Limb (tissue), 2 donors: ENCODE results near the gene TEX261.
A peak's percentile ranks its signal among the peaks of the same experiment; 100 is the strongest.
"Not testable (repeated sequence)": the region's sequence is repeated elsewhere in the genome, so short reads cannot be mapped to it uniquely, and the experiment has no call there.

Experiments
- DNase-seq, 2 donors: peaks; one replicate each; pipeline ENCODE4 v3.0.0-alpha.2; 2016; ENCODE audit errors: extremely low spot score in 2 of 2

The TEX261 gene

GRCh38 chr2:71000780-71001591 lies 6.3 kb upstream of the TEX261 start:
- DNase-seq, result peak; percentile 46 to 74

GRCh38 chr2:70999931-71000330 lies 5.3 kb upstream of the TEX261 start:
- DNase-seq, result not testable (repeated sequence)

GRCh38 chr2:70999362-70999761 lies 4.7 kb upstream of the TEX261 start:
- no peak for DNase-seq

DNA sequence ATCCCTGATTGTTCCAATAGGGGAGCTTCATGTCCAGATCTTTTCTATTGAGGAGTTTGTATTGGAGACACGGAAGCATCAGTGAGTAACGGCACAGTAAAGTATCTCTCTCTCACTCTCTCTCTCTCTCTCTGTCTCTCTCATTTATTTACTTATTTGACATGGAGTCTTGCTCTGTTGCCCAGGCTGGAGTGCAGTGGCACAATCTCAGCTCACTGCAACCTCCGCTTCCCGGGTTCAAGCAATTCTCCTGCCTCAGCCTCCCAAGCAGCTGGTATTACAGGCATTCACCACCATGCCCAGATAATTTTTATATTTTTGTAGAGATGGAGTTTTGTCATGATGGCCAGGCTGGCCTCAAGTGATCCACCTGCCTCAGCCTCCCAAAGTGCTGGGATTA lies 4.2 kb upstream of the TEX261 start:
- not testable (repeated sequence) for DNase-seq

DNA sequence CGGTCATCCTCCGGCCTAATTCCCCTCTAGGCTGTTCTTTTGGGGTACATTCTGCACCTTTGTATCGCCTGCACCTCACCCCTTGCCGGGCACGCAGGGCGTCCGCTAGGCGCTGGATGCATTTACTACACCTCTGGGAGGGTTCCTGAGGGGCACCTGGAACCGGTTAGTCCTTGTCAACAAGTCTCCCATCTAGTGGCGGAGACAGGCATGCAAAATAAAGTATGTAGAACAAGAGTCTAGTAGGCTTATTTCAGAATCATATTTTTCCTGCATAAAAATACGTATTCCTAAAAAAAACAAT lies 705 bp upstream of the TEX261 start:
- peak in 1 of 2 donors; percentile 24 for DNase-seq

GRCh38 chr2:70994009-70994698 lies 519 bp downstream of the TEX261 start:
- no peak for DNase-seq

- DNase-seq, result no peak
These were observed 1.5 kb downstream of the TEX261 start for GRCh38 chr2:70992945-70993853.

- DNase-seq, result no peak
These were observed 2.9 kb downstream of the TEX261 start for GRCh38 chr2:70991742-70992141.

DNA sequence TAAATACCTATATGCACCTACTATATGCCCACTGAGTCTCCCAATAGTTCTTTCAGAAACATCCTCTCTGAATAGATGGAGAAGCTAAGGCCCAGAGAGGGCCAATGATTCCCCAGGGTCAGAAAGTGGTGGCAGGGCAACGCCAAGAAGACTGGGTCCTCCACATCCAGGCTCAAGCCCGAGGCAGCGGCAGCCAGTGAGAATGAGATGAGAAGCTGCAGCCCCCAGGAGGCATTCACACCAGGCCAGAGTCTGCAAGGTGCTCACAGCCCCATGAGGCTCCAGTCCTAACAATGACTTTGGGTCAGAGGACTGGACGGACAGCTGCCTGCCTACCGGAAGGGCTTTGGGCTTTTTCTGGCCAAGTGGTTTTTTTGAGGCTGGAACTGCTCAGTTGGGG lies 3.5 kb downstream of the TEX261 start:
- DNase-seq, result no peak

GRCh38 chr2:70990216-70990615 lies 4.5 kb downstream of the TEX261 start:
- no peak for DNase-seq

DNA sequence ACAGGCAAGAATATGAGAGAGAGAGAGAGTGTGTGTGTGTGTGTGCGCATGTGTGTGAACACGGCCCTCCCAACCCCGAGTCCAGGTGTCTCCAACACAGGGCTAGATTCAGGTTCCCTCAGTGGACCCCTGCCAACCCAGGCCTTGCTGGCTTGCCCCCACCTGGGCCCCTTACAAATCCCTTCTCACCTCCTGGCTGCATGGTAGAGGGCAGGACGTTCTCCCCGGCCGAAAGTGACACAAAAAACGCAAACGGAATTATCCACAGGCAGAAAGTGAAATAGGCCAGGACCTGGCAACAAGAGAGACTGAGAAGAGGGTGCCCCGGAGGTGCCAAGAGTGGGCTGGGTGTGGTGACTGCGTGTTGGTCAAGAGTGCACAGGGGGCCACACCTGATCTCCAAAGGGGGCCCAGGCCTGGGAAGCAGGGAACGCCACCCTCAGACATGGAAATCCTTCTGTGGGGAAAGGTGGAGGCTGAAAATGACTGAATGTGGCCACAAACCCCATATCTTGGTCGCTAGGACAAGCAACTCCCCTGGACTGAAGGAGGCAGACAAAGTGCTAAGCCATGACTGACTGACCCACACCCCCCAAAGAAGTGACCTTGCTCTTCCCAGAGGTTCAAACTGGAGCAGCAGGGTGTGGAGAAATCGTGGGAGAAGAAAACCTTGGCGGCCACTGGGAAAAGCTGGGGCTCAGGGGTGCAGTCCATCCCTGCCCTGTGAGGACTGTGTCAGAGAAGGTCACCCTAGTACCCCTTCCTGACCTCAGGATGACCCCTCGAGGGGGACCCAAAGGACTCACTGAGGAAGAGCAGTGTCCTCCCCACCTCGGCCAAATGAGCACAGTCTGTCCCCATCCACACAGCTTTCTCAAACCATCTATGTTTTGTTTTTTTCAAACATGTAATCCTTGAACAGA lies 5.7 kb downstream of the TEX261 start:
- DNase-seq, result no peak

DNA sequence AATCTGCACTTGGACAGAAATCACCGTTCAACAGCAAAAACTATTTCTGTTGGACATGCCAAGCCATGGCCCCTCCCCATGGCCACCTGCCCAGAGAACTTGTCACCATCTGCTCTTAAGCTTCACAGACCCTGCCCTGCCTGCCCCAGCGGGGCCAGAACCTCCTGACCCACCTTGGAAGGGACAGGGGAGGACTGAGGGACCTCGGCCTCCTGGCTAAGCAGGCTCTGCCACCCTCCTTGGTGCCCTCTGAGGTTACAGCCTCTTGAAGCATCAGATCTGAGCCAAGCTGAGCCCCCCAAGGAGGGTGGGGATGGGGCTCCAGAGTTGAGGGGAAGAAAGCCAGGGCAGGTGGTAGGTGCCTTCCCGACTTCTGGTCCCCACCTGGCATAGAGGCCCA lies 6.5 kb downstream of the TEX261 start:
- no peak for DNase-seq

DNA sequence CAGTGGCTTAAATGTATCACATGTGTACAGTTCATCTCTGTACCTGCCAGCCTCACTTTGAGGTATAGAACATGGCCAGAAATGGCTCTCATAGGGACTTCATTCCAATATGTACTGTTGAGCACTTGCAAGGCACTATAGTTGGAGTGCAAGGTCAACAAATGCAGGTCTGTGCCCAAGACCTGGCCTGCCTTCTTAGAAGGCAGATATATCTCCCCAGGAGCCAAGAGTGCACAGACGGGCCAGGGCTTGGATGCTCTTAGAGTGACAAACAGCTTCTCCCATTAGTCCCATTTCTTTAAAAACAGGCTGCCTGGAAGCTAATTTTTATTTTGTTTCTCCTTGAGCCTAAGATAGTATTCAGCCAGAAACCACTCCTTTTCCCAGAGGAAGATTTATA lies 7.3 kb downstream of the TEX261 start:
- peak in 1 of 2 donors; percentile 2 for DNase-seq

GRCh38 chr2:70986499-70987189 lies 8.0 kb downstream of the TEX261 start:
- peak in 1 of 2 donors; percentile 9 for DNase-seq

DNA sequence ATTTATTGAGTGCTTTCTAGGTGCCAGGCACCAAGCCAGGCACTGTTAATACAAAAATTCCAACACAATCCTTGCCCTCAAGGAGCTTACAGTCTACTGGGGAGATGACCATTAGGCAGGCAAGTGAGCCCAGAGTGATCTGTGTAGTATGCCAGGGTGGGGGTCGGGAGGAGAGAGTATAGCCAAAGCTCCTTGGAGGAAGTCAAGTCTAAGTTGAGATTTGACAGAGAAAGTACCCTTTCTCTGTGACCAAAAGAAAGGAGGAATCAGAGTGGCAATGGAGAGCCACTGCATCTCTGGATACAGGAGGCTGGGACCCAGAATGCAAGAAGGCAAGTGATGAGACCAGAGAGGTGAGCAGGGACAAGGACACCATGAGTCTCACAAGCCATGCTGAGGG lies 8.7 kb downstream of the TEX261 start:
- peak in 1 of 2 donors; percentile 12 for DNase-seq

DNA sequence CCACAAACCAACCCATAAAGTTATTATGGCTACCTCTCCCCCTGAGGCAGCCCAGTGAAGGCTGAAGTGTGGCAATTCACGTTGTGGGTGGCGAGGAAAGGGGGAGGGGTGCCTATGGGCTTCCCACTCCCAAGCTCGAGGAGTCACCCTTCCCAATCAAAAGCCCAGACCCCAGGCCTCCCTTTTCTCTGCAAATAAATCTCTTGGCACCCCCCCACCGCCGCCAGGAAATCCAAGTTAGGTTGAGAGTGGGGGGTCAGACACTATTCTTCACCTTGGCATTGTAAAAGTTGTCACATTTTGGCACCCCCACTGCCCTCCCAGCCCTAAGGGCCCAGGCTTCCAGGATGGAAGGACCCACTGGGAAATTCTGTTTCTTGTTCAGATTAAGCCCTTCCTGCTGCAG lies 9.4 kb downstream of the TEX261 start:
- DNase-seq, result no peak

DNA sequence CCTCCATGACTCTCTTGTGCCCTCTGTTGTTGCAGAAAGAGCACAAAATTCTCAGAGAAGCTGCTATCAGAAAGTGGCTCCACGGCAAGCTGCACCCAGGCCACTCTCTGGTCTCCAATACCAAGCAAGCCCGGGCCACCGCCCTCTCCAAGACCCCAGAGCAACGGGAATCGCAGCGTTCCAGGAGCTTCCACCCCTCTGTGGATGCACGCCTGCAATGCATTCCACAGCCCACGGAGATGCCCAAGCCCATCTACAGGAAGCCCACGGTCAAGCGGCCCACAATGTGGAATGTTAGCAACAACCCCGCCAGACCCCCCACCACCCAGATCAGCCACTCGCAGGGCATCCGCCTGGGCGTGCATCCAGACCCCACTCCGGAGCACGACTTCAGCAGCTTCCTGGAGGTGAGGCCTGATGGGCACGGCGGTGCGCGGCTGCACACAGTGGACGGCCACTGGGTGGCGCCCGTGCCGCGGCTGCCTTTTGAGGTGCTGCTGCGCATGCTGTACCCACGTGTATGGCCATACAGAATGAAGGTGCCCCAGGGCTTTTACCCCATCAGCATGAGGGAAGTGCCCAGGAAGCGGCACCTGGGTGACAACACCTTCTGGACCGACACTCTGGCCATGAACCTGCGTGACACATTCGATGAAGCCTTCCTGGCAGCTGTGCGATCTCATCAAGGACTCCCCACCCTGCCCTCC lies 9.9 kb downstream of the TEX261 start:
- DNase-seq, result peak in 1 of 2 donors; percentile 70

DNA sequence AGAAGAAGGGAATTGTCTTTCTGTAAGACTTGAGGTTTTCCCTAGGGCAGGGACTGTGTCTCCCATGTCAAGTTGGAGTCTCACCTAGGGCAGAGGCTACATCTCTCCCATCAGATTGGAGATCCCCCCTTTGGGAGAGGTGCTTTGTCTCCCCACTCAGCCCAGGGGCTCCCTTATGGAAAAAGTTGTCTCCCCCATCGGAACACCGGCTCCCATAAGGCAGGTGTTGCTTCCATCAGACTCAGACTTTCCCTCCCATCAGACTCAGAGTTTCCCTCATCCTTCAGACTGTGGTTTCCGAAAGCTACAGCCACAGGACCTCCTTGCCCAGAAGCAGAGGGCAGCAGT lies 10.5 kb downstream of the TEX261 start:
- peak in 1 of 2 donors; percentile 18 for DNase-seq

DNA sequence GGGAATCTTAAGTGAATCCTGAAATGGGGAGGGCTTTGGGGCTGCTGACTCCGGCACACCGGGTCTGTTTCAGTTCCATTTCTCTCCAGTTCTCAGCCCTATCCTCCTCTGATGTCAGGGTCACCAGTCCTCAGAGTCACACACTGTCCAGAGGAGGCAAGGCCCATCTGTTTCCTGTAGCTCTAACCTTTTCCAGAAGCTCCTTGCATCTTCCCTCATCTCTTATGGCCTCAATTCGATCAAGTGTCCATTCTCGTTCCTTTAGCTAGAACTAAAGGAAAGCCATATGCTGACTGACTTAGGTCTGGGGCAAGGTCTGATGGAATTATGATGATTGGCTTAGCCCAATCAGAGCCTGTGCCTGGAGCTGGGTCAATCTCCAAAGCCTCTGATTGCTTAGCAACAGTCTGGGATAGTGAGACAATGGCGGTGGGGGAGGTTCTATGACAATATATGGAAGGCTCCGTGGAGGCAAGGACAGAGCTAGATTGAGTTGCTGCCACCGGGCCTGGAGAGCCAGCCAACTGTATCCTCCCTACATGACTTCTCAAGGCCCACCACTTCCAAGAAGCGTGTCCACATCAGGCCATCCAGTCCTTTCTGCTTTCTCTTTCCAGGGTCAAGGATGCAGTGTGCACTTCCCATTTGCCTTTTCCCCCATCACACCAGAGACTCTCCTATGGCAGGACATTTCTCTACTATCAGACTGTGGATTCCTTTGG lies 11.0 kb downstream of the TEX261 start:
- peak in 1 of 2 donors; percentile 14 for DNase-seq
